Pons (tissue), 1 donor: ENCODE measurements around the gene UROD.
A peak's percentile ranks its signal among the peaks of the same experiment; 100 is the strongest.
"Not testable (repeated sequence)": the region's sequence is repeated elsewhere in the genome, so short reads cannot be mapped to it uniquely, and the experiment has no call there.

Experiments used
- DNase-seq: peaks from one replicate; pipeline ENCODE4 v3.0.0-alpha.2; 2016; ENCODE audit warnings: low spot score

The UROD gene

DNA sequence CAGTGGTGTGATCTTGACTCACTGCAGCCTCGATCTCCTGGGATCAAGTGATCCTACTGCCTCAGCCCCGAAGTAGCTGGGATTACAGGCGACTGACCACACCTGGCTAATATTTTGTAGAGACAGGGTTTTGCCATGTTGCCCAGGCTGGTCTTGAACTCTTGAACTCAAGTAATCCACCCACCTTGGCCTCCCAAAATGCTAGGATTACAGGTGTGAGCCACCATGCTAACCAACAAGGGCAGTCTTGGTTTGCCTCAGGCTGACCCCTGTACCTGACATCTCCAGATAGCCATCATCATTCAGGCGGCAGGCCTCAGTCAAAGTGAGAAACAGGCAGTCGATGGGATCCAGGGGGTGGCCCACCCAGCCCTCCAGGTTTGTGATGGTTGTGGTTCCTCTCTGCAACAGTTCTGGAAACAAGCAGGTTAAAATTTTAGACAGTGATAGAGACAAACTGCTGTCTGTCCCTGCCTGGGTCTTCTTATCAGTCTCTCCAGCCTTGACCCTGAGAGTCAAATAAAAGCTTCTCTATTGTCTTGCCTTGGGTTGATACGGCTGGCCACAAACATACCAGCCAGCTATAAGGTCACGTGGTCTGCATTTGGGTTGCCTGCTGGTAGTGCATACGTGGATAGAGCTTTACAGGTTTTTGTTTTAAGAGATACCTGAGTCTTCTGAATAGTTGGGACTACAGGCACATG, 26.8 kb downstream of the UROD start:
- DNase-seq, result no peak

DNA sequence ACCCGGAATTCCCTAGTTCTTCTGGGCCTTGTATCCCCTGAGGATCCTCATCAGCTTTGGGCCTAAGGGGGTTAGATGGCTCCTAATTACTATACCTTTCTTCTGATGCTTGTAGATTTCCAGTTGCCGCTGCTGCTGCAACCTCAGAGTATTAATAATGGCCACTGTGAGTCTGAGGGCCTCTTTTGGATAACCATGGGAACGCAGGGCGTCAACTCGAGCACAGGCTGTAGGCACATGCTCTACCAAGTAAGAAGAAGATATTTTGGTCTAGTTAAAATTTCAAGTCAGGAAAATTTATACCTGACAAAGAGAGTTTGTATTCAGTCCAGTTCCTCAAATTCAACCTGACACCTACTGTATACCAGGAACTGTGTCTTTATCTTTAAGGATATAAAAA, 28.2 kb downstream of the UROD start:
- DNase-seq, result no peak

DNA sequence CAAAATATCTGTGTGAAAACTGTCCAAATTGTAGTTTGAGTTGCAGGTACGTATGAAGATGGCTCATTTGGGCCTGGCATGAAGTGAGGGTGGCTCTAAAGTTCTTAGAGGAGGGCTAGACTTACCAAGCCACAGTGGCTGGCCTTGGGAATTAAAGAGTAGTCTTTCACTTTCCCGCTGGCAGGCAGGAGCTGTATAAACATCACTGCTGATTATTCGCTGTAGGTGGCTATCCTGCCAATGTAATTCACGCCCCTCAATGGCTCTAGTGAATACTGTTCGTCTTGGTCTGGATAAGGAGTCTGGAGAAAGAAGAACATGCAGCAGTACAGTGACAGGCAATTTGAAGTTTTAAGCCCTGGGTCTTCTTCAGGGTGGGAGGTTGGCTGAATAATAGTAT, 31.0 kb downstream of the UROD start:
- DNase-seq, result no peak

DNA sequence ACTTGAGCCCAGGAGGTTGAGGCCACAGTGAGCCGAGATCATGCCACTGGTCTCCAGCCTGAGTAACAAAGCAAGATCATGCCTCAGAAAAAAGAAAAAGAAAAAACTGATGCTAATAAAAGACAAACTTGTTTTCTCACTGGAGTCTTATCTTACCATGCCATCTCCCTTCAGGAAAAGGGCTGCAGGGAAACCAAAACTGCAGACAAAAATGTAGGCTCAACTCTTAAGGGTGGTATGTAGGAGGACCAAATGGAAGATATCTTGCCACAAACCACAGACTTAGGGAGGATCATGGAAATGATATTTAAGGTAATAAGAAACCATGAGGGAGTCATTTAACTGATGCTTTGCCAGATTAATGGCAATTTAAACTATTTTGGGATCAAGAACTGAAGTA, 32.9 kb downstream of the UROD start:
- no peak for DNase-seq

DNA sequence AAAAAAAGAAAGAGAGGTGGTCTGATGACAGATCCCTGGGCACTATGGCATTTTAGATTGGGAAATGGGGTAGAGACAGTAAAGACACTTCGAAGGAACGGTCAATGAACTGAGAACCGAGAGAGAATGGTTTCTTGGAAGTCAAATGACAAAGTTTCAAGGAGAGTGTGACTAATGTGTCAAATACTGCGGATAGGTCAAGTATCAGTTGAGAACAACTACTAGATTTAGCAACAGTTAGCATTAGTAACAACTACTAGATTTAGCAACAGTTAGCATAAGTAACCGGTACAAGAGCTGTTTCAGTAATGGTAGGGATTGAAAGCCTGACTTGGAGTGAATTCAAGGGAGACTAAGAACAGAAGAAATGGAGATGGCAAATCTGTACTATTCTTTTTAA, 35.0 kb downstream of the UROD start:
- no peak for DNase-seq

DNA sequence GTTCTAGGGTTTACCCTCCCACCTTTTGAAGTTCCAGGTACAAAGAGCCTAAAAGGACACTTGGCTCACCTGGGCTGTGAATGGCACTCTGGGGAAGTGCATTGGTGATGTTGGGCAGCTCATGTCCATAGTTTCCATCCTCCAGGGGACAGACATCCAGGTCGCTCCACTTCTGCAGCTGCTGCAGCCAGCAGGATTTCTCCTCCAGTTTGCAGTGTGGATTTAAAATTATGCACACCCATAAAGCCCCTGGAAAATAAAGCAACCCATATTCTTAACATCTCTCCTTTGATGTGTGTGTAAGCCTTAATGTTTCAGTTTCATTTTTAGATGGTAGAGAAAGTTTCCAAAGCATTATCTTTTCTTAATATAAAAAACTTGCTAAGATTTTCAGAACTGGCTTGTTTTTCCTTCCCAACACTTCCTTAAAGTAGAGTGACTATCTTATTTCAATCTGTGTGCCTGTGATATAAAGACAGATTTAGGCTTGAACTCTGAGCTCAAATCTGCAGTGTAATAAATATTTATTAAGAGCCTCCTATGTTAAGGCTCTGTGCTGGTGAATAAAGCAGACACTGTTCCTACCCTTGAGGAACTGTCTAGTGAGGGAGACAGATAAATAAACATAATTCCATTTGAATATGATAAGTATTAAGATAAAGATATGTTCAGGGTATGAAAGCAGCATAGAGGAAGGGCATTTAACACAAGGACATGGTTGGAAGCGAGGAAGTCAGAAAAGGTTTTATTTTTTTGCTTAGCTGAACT, 39.1 kb downstream of the UROD start:
- DNase-seq, result peak; percentile 4

DNA sequence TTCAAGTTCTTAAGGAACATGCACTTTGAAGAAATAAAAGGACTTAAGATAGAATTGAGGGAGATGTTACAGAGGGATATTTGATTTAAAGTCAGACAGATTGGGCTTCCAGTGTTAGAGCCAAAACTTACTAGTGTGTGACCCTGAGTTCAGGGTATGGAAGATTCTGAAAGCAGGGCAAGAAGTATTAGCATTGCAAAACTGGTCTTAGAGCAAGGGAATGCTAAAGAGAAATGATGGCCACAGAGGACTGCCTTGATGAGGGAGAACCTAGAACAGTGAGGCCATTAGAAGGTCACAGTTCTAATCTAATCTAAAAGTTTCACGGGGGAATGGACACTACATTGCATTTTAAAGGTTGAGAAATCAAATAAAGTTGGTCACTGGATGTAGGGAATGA, 45.5 kb downstream of the UROD start:
- no peak for DNase-seq

DNA sequence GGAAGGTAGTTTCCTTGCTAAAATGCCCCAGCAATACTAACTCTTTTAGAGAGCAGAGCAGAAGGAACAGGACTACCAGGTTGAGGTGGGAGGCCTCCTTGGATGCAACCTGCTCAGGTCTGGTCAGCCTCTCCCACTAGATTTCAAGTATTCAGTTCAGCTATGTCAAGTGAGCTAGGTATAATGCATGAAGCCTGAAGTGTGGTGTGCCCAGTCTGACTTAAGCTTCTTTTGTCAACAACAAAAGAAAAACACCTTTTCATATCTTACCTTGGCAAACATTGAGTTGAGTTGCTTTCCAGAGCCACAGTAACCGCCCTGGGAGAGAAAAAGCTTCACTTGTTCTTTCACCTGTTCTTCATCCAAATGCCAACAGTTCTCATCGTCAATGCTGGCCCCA, 47.8 kb downstream of the UROD start:
- DNase-seq, result no peak

DNA sequence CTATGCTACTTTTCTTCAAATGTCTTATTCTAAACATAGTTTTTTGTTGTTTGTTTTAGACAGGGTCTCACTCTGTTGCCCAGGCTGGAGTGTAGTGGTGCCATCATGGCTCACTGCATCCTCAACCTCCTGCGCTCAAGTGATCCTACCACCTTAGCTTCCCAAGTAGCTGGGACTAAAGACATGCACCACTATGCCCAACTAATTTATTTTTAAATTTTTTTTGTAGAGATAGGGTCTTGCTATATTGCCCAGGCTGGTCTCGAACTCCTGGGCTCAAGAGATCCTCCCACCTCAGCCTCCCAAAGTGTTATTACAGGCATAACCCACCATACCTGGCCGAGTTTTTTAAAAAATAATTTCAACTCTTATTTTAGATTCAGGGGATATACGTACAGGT, 50.4 kb downstream of the UROD start:
- DNase-seq, result not testable (repeated sequence)

DNA sequence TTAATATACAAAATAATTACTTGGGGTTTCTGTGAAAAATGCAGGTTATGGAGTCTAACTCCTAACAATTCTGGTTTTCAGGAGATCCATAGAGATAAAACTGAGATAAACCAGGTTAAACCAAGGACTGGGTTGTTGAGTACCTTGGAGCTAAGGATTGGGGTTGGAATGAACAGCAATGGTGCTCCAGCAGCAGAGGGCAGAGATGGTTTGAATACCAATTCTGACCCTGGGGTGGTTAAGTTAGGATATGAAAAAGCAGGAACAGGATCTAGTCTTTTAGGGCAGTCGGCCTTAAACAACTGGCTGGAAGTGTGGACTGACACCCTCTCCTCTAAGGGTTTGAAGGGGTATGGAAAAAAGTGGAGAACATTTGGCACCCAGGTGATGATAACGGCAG, 53.0 kb downstream of the UROD start:
- DNase-seq, result no peak
